ENCODE results near the gene MDP1.

MDP1 gene

GRCh38 chr14:24194186-24194872, 21.5 kb downstream of the MDP1 start:
- DNase-seq (ENCODE audit: insufficient read length) (no peak), FAIRE-seq (no peak)
- no peak for TF ChIP-seq POLR2AphosphoS5 (IDR thresholded peaks at IDR 0.05; ENCODE audit: low read depth, low read length)
- TF ChIP-seq TAF1 (IDR thresholded peaks at IDR 0.05; ENCODE audit: borderline replicate concordance, low read depth, low read length): no peak
- no peak for TF ChIP-seq POLR2A (IDR thresholded peaks at IDR 0.05; ENCODE audit: low read depth, low read length)

- FAIRE-seq: no peak
- TF ChIP-seq TAF1 (IDR thresholded peaks at IDR 0.05; ENCODE audit: borderline replicate concordance, low read depth, low read length): no peak
- no peak for TF ChIP-seq POLR2A (IDR thresholded peaks at IDR 0.05; ENCODE audit: low read depth, low read length)
- no peak for TF ChIP-seq POLR2AphosphoS5 (IDR thresholded peaks at IDR 0.05; ENCODE audit: low read depth, low read length)
- DNase-seq (ENCODE audit: insufficient read length): no peak
Measured at GRCh38 chr14:24192933-24193332, 22.9 kb downstream of the MDP1 start.

GRCh38 chr14:24190416-24190815, 25.4 kb downstream of the MDP1 start:
- no peak for FAIRE-seq
- TF ChIP-seq POLR2AphosphoS5 (IDR thresholded peaks at IDR 0.05; ENCODE audit: low read depth, low read length) (no peak), POLR2A (IDR thresholded peaks at IDR 0.05; ENCODE audit: low read depth, low read length) (no peak), TAF1 (IDR thresholded peaks at IDR 0.05; ENCODE audit: borderline replicate concordance, low read depth, low read length) (no peak)

GRCh38 chr14:24189460-24189859, 26.4 kb downstream of the MDP1 start:
- TF ChIP-seq POLR2AphosphoS5 (IDR thresholded peaks at IDR 0.05; ENCODE audit: low read depth, low read length): no peak
- DNase-seq (ENCODE audit: insufficient read length) (no peak), FAIRE-seq (no peak)

More at GRCh38 chr14:24190416-24190815, 25.4 kb downstream of the MDP1 start:
- no peak for DNase-seq (ENCODE audit: insufficient read length)

- DNase-seq (ENCODE audit: insufficient read length) (no peak), FAIRE-seq (no peak)
- no peak for TF ChIP-seq TAF1 (IDR thresholded peaks at IDR 0.05; ENCODE audit: borderline replicate concordance, low read depth, low read length)
- no peak for TF ChIP-seq POLR2AphosphoS5 (IDR thresholded peaks at IDR 0.05; ENCODE audit: low read depth, low read length)
- no peak for TF ChIP-seq POLR2A (IDR thresholded peaks at IDR 0.05; ENCODE audit: low read depth, low read length)
Measured at GRCh38 chr14:24189059-24189375, 26.8 kb downstream of the MDP1 start.

GRCh38 chr14:24188251-24189058, 27.4 kb downstream of the MDP1 start, which contains the start of gene IPO4:
Gene IPO4, minus strand, starts transcription at chr14:24188816. Its CDS starts 29 bp downstream, at chr14:24188787.
- FAIRE-seq (peak; percentile 81), DNase-seq (ENCODE audit: insufficient read length) (peak; percentile 99)
- TF ChIP-seq POLR2A (IDR thresholded peaks at IDR 0.05; ENCODE audit: low read depth, low read length) (peak; percentile 94), POLR2AphosphoS5 (IDR thresholded peaks at IDR 0.05; ENCODE audit: low read depth, low read length) (peak; percentile 92), TAF1 (IDR thresholded peaks at IDR 0.05; ENCODE audit: borderline replicate concordance, low read depth, low read length) (peak; percentile 82)

GRCh38 chr14:24187539-24187915, 28.3 kb downstream of the MDP1 start:
- FAIRE-seq (no peak), DNase-seq (ENCODE audit: insufficient read length) (no peak)
- no peak for TF ChIP-seq POLR2A (IDR thresholded peaks at IDR 0.05; ENCODE audit: low read depth, low read length)
- no peak for TF ChIP-seq TAF1 (IDR thresholded peaks at IDR 0.05; ENCODE audit: borderline replicate concordance, low read depth, low read length)
- no peak for TF ChIP-seq POLR2AphosphoS5 (IDR thresholded peaks at IDR 0.05; ENCODE audit: low read depth, low read length)

GRCh38 chr14:24186831-24187538, 28.9 kb downstream of the MDP1 start:
- DNase-seq (ENCODE audit: insufficient read length) (no peak), FAIRE-seq (no peak)
- TF ChIP-seq POLR2AphosphoS5 (IDR thresholded peaks at IDR 0.05; ENCODE audit: low read depth, low read length) (no peak), TAF1 (IDR thresholded peaks at IDR 0.05; ENCODE audit: borderline replicate concordance, low read depth, low read length) (no peak), POLR2A (IDR thresholded peaks at IDR 0.05; ENCODE audit: low read depth, low read length) (no peak)

- FAIRE-seq (no peak), DNase-seq (ENCODE audit: insufficient read length) (no peak)
- no peak for TF ChIP-seq POLR2AphosphoS5 (IDR thresholded peaks at IDR 0.05; ENCODE audit: low read depth, low read length)
Measured at GRCh38 chr14:24185741-24186140, 30.1 kb downstream of the MDP1 start.

GRCh38 chr14:24185026-24185425, 30.8 kb downstream of the MDP1 start:
- FAIRE-seq (no peak), DNase-seq (ENCODE audit: insufficient read length) (no peak)
- peak; percentile 37; the same call in 1 of the 2 replicates for TF ChIP-seq POLR2A (IDR thresholded peaks at IDR 0.05; ENCODE audit: low read depth, low read length)
- no peak for TF ChIP-seq TAF1 (IDR thresholded peaks at IDR 0.05; ENCODE audit: borderline replicate concordance, low read depth, low read length)

- no peak for TF ChIP-seq POLR2AphosphoS5 (IDR thresholded peaks at IDR 0.05; ENCODE audit: low read depth, low read length)
- TF ChIP-seq POLR2A (IDR thresholded peaks at IDR 0.05; ENCODE audit: low read depth, low read length): no peak
- no peak for TF ChIP-seq TAF1 (IDR thresholded peaks at IDR 0.05; ENCODE audit: borderline replicate concordance, low read depth, low read length)
- FAIRE-seq (no peak), DNase-seq (ENCODE audit: insufficient read length) (no peak)
Measured at GRCh38 chr14:24184104-24184970, 31.5 kb downstream of the MDP1 start.

Data from GM12892 (cell line).